Body of pancreas (tissue), 4 donors: ENCODE results near the gene KLK15. TPM values are rescaled to one million over a fixed set of nuclear protein-coding genes. Genes with fewer than 3 reads are reported as not detected.

Source experiments
- ATAC-seq: fragments of 150-250 bp; one replicate; pipeline ENCODE4 v1.9.1; 2016
- DNase-seq, 4 donors: peaks; one replicate each; pipeline ENCODE4 v3.0.0-alpha.2; 2019
- H3K27ac ChIP-seq, 4 donors: fragments of 200-600 bp; sonication (generic); 1 replicate in 3 of 4; 2 replicates in 1 of 4; pipeline versions ENCODE4 v1.5.1 to v1.6.1; 2016 to 2019; ENCODE audit warnings: mild to moderate bottlenecking in 1 of 4, mixed read lengths in 1 of 4, moderate library complexity in 1 of 4
- H3K27me3 ChIP-seq, 2 donors: fragments of 200-600 bp; sonication (generic); one replicate each; pipeline ENCODE4 v1.6.0; 2016; ENCODE audit warnings: mild to moderate bottlenecking in 1 of 2
- H3K36me3 ChIP-seq, 2 donors: fragments of 200-600 bp; sonication (generic); replicated peaks in 1 of 2; 2 replicates each; pipeline ENCODE4 v1.5.1; 2016; ENCODE audit warnings: low read depth in 2 of 2; ENCODE audit not compliant: insufficient read depth in 1 of 2
- H3K4me1 ChIP-seq: fragments of 200-600 bp; sonication (generic); one replicate; pipeline ENCODE4 v1.6.0; 2016
- H3K4me3 ChIP-seq, 2 donors: fragments of 200-600 bp; sonication (generic); 1 replicate in 1 of 2; 2 replicates in 1 of 2; pipeline ENCODE4 v1.5.1; 2016 to 2019
- H3K9me3 ChIP-seq, 3 donors: fragments of 200-600 bp; sonication (generic); 1 replicate in 2 of 3; 2 replicates in 1 of 3; pipeline ENCODE4 v1.5.1; 2016
- POLR2A ChIP-seq, 3 donors: fragments of 450-650 bp; IDR thresholded peaks; one replicate each; pipeline ENCODE4 v1.6.1; 2016; ENCODE audit warnings: antibody characterized with exemption in 3 of 3, mild to moderate bottlenecking in 2 of 3
- WGBS, 2 donors: methylation state at CpG; one replicate each; pipeline ENCODE4 v1.1.5; 2017; 5-methylcytosine and 5-hydroxymethylcytosine counted together
- intact Hi-C: fragments of 100-400 bp; cut with DNase I; formaldehyde crosslinking; loops from one replicate; pipeline ENCODE4 v1.15.1; 2023
- total RNA-seq, 2 donors: library from RNA; depleted of rRNA; stranded (reverse); fragments of >200 nt; gene quantifications; one replicate each; pipeline ENCODE4 v1.1.0, GENCODE V29; 2016
- TF ChIP-seq, protein P1 (sequence below), 7 experiments: fragments of 450-650 bp in 4 of 7; fragments of 200-600 bp in 3 of 7; sonication (generic) in 3 of 7; IDR thresholded peaks; one replicate each; pipeline ENCODE4 v1.5.1; 2016 to 2019; ENCODE audit warnings: antibody characterized with exemption in 7 of 7

The KLK15 gene
- total RNA-seq, 2 donors from 2014 or later, result not detected

DNA sequence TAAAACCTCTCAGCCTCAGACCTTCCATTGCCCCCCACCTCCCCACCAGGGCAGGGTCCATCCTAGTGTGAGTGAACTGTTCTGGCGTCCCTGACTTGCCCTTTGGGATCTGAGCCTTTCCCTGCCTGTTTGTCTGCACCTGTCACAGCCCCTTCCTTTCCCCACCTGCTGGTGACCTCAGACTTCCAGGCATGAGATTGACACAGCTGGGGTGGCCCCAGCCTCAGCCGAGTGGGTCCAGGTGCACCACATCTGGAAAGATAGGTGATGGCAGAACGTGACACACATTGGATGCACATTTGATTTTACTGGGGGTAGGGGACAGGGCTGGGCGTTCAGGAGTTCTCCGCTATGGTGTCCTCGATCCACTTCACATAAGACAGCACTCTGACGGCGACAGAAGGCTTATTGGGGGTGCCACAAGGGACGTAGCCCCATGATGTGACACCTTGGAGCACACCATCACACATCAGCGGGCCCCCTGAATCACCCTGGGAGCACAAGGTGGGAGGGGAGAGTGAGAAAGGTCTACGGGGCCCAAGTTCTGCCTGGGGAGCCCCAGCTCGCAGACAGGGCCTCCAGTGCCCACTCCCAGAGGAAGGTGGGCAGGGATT is 14.4 kb downstream of the KLK15 start:
- Histone ChIP-seq H3K9me3 (no peaks in the 10 kb centered on the region), H3K27me3 (no peaks in the 10 kb centered on the region), H3K4me1 (peaks cover 61% of the 10 kb centered on the region), H3K36me3 (no peaks in the 10 kb centered on the region), H3K4me3 (peak overlapping the region in 1 of 2 donors; percentile 65), H3K27ac (peak overlapping the region; percentile 75 to 92 (median 82))
- intact Hi-C loops, result no loop called here
- DNase-seq (peak; percentile 67 to 84 (median 80)), ATAC-seq (no peak)
- 34 to 36% methylated on average over 6 to 12 of the region's 12 CpGs for WGBS, 2 donors
- peak in 2 of 3 donors; percentile 16 to 31 for TF ChIP-seq POLR2A (IDR thresholded peaks at IDR 0.05)
- TF ChIP-seq, protein P1, sequence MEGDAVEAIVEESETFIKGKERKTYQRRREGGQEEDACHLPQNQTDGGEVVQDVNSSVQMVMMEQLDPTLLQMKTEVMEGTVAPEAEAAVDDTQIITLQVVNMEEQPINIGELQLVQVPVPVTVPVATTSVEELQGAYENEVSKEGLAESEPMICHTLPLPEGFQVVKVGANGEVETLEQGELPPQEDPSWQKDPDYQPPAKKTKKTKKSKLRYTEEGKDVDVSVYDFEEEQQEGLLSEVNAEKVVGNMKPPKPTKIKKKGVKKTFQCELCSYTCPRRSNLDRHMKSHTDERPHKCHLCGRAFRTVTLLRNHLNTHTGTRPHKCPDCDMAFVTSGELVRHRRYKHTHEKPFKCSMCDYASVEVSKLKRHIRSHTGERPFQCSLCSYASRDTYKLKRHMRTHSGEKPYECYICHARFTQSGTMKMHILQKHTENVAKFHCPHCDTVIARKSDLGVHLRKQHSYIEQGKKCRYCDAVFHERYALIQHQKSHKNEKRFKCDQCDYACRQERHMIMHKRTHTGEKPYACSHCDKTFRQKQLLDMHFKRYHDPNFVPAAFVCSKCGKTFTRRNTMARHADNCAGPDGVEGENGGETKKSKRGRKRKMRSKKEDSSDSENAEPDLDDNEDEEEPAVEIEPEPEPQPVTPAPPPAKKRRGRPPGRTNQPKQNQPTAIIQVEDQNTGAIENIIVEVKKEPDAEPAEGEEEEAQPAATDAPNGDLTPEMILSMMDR (IDR thresholded peaks at IDR 0.05), result no peak

DNA sequence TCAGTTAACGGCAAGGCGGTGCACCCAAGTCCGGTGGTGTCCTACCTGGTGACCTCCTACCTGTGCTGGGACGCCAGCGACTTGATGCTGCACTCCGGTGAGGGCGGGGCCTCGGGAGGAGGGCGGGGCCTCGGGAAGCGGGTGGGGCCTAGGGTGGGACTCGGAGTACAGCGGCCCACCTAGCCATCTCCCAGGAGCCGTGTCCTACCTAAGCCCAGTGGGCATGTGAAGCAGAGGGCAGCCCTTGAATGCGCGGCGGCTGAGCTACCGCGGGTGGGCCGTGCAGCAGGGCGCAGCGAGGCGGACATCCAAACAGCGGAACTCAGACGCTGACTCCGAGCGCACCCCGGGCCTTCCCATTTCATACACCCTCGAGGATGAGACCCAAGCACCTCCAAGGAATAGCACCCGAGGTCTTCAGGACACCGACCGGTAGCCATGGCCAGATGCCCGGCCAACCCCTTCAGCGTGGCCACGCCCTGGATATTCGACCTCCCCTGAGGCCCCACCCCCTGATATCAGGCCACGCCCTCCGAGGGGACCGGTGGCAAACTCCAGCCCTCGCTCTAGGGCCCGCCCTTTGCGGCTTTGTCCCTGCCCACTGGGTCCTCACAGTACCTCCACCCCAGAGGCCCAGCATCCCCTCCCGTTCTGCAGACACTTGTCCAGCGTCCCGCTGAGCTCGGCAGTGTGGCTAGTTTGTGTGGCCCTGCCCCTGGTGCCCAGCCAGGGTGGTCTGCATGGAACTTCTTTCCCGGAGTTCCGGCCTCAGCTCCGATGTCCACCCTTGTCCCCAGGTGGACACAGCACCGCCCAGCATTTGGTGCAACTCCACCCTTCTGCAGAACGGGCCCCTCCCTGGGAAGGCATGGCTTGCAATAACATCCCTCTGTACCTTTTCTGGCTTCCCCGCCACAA is 15.2 kb downstream of the KLK15 start:
- intact Hi-C loops, result no loop called here
- DNase-seq, result peak; percentile 93 to 97 (median 94)
- Histone ChIP-seq H3K36me3 (no peaks in the 10 kb centered on the region), H3K27me3 (no peaks in the 10 kb centered on the region), H3K27ac (peak overlapping the region; percentile 75 to 92 (median 82)), H3K4me1 (peaks cover 53% of the 10 kb centered on the region), H3K9me3 (no peaks in the 10 kb centered on the region), H3K4me3 (no peak overlapping the region)
- TF ChIP-seq, protein P1 (IDR thresholded peaks at IDR 0.05), result no peak
- TF ChIP-seq POLR2A (IDR thresholded peaks at IDR 0.05), result peak in 2 of 3 donors; percentile 15 to 32
- peak; percentile 77 for ATAC-seq
- WGBS, 2 donors, result 10 to 29% methylated on average over 10 to 51 of the region's 52 CpGs

DNA sequence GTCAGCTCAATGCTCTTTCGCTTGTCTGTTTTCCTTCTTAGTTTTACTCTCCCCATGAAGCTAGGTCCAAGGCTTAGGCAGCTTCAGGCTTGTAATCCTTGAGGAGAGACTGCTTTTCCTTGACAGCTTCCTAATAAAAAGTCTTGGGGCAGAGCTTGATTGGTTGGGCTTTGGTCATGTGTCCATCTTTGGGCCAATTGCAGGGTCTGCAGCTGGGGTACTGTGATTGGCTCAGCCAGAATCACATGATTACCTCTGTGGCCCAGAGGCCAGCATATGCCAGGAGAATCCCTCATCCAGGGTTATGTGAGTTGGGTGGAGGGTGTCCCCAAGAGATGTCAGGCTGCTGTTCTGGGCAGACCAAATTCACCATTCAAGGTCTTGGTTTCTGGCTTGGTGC is 17.9 kb downstream of the KLK15 start:
- intact Hi-C loops, result no loop called here
- TF ChIP-seq, protein P1 (IDR thresholded peaks at IDR 0.05), result no peak
- no peak for TF ChIP-seq POLR2A (IDR thresholded peaks at IDR 0.05)
- Histone ChIP-seq H3K9me3 (no peaks in the 10 kb centered on the region), H3K27ac (no peak overlapping the region), H3K4me3 (no peak overlapping the region), H3K27me3 (no peaks in the 10 kb centered on the region), H3K4me1 (peaks cover 28% of the 10 kb centered on the region), H3K36me3 (no peaks in the 10 kb centered on the region)
- ATAC-seq, result no peak
- DNase-seq, result peak in 1 of 4 donors; percentile 32
- WGBS, 2 donors, result 100% methylated on average over 1 of the region's 1 CpG

DNA sequence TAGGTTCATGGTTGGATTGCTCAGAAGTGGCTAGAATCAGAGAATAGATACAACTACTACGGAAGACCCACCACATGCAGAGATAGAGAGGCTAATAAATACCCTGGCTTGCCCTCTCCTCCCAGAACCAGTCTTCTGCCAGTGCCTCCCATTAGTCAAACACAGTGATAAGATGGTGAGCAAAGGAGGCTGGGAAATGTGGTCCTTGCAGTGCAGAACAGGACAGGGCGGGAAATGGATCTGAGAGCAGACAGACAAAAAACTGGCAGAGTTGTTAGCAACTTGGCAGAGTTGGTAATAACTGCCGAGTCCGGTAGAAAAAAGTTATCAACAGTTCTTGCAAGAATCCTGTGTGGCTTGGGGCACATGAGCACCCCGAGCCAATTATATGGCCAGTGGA is 18.5 kb downstream of the KLK15 start:
- Histone ChIP-seq H3K4me1 (peaks cover 23% of the 10 kb centered on the region), H3K27me3 (no peaks in the 10 kb centered on the region), H3K9me3 (no peaks in the 10 kb centered on the region), H3K27ac (no peak overlapping the region), H3K4me3 (no peak overlapping the region), H3K36me3 (no peaks in the 10 kb centered on the region)
- TF ChIP-seq, protein P1 (IDR thresholded peaks at IDR 0.05), result no peak
- TF ChIP-seq POLR2A (IDR thresholded peaks at IDR 0.05), result no peak
- WGBS, 2 donors, result 42 to 43% methylated on average over 5 of the region's 5 CpGs
- DNase-seq (peak in 2 of 4 donors; percentile 46 to 54), ATAC-seq (no peak)
- intact Hi-C loops, result no loop called here
